RWPE1 (cell line): ENCODE measurements around the gene ADH4.
"Not testable (repeated sequence)": the region's sequence is repeated elsewhere in the genome, so short reads cannot be mapped to it uniquely, and the experiment has no call there.

Experiments used
- CTCF ChIA-PET: fragments of 350-600 bp; sonication (Branson Sonifier 250); formaldehyde crosslinking; extraction: SDS; loops from one replicate; lab custom pipeline; 2021; lab: Yijun Ruan, JAX
- POLR2A ChIA-PET: fragments of 400-600 bp; formaldehyde crosslinking; extraction: SDS; loops from one replicate; lab custom pipeline; 2020; ENCODE audit warnings: antibody characterized with exemption; ENCODE audit not compliant: low non-redundant PET; lab: Yijun Ruan, JAX
- DNase-seq: peaks from one replicate; pipeline ENCODE4 v3.0.0; 2012; ENCODE audit warnings: low spot score
- H3K27ac ChIP-seq: fragments of 450-650 bp; 2 replicates; pipeline ENCODE4 v1.5.1; 2017
- TF ChIP-seq, protein P1 (sequence below): fragments of 450-650 bp; conservative IDR thresholded peaks from 2 replicates; pipeline ENCODE4 v1.5.1; 2017; ENCODE audit warnings: low read depth, mild to moderate bottlenecking

The ADH4 gene

DNA sequence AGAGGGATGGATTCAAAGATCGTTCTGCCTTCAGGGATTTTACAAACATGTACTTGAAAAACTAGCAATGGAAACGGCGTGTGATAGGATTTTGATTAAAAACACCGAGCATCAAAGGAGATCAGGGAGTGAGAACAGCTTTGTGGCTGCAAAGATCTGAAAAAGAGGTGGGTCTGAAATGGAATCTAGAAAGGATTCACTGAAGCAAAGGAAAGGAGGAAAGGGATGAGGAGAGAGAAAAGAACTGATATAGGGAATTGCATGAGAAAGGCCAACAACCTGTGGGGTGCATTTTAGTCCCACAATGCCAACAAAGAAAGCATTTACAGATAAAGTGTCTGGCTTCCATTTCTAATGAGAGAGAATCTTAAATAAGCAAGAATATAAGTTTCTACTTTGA lies 23.1 kb downstream of the ADH4 start:
- TF ChIP-seq, protein P1, sequence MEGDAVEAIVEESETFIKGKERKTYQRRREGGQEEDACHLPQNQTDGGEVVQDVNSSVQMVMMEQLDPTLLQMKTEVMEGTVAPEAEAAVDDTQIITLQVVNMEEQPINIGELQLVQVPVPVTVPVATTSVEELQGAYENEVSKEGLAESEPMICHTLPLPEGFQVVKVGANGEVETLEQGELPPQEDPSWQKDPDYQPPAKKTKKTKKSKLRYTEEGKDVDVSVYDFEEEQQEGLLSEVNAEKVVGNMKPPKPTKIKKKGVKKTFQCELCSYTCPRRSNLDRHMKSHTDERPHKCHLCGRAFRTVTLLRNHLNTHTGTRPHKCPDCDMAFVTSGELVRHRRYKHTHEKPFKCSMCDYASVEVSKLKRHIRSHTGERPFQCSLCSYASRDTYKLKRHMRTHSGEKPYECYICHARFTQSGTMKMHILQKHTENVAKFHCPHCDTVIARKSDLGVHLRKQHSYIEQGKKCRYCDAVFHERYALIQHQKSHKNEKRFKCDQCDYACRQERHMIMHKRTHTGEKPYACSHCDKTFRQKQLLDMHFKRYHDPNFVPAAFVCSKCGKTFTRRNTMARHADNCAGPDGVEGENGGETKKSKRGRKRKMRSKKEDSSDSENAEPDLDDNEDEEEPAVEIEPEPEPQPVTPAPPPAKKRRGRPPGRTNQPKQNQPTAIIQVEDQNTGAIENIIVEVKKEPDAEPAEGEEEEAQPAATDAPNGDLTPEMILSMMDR: no peak
- ChIA-PET CTCF (interaction anchor here (0.6 kb wide), 1 partner anchor 604 kb away, joined by 3 read pairs; no protein-coding TSS in a partner anchor), POLR2A (no interaction called here)
- DNase-seq: no peak
- no peak overlapping the region for H3K27ac ChIP-seq

DNA sequence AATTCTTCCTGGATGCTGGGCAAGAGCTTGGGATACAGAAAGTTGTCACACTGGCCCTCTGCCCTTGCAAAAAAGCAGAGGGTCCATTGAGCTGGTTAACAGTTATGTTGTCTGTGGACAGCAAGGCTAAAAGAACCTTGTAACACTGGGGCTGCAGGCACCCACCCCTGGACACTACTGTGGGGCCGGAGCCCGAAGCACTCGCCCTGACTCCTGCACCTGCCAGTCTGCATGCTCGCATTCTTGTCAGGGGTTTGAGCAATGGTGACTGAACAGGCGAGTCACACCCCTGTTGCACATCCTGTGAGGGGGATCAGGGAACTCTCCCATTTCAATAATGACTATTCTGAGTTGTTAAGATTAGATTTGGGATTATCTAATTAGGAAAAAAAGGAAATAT lies 23.6 kb downstream of the ADH4 start:
- no peak overlapping the region for H3K27ac ChIP-seq
- POLR2A ChIA-PET: no interaction called here
- CTCF ChIA-PET: no interaction called here
- TF ChIP-seq, protein P1: no peak
- DNase-seq: no peak

DNA sequence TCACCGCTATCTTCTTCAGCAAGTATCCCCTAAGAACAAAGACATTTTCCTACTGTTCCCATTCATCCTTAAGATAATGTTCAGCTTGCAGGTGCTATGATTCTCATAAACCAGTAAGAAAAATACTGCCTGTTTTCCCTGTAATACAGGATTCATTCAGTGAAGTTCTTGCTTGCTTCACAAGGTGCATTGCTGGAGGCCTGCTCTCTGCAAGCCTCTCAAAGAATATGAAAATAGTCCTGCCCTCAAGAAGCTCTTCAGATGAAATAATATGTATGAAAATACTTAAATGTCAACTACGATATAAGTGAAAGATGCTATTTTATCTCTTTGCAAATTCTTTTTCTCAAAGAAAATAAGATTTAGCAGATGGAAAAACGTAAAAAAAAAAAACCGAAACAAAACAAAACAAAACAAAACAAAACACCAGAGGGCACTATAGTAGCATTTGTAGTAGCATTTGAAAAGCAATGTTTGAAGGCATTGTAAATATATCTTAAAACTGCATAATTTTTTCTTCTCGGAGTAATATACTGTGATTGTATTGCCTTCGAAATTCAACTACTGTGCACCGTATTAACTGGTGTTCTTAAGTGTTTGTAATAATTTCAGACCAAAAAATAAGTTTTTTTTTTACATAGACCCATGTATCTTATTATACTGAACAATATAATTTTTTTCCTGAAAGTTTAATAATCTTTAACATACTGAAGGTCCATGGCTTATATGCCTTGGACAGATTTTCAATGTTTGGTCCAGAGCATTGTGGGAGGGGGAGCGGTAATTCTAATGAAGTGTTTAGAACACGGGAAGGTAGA lies 26.0 kb downstream of the ADH4 start:
- POLR2A ChIA-PET: no interaction called here
- H3K27ac ChIP-seq: no peak overlapping the region
- TF ChIP-seq, protein P1: peak; percentile 49
- CTCF ChIA-PET: interaction anchor here (0.6 to 1.0 kb wide), 8 partner anchors 15 to 951 kb away, joined by 3 to 5 read pairs (median 3); no protein-coding TSS in a partner anchor
- DNase-seq: no peak

DNA sequence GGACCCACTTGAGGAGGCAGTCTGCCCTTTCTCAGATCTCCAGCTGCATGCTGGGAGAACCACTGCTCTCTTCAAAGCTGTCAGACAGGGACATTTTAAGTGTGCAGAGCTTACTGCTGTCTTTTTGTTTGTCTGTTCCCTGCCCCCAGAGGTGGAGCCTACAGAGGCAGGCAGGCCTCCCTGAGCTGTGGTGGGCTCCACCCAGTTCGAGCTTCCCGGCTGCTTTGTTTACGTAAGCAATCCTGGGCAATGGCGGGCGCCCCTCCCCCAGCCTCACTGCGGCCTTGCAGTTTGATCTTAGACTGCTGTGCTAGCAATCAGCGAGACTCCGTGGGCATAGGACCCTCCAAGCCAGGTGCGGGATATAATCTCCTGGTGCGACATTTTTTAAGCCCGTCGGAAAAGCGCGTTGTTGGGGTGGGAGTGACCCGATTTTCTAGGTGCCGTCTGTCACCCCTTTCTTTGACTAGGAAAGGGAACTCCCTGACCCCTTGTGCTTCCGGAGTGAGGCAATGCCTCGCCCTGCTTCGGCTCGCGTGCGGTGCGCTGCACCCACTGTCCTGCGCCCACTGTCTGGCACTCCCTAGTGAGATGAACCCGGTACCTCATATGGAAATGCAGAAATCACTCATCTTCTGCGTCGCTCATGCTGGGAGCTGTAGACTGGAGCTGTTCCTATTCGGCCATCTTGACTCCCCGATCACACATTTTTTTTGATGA lies 26.8 kb downstream of the ADH4 start:
- DNase-seq, POLR2A ChIA-PET, H3K27ac ChIP-seq: not testable (repeated sequence)
- CTCF ChIA-PET: interaction anchor here (0.6 to 1.0 kb wide), 9 partner anchors 14 to 952 kb away, joined by 3 to 5 read pairs (median 3); no protein-coding TSS in a partner anchor

DNA sequence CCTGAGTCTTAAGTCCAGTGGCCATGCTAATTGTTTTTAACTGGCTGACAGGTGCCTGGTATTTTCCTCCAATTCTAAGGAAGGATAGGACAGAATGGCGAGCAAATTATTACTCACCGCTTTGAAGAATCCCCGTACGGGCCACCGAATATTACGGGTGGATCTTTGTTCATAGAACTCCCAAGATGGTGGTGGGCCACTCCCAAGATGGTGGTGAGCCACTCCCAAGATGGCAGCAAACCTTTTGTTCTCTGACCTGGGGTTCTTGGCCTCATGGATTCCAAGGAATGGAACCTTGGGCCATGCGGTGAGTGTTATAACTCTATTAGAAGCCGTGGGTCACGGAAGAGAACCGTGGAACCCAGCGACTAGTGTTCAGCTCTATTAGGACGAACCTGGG lies 34.8 kb downstream of the ADH4 start:
- CTCF ChIA-PET, DNase-seq, POLR2A ChIA-PET, H3K27ac ChIP-seq: not testable (repeated sequence)

DNA sequence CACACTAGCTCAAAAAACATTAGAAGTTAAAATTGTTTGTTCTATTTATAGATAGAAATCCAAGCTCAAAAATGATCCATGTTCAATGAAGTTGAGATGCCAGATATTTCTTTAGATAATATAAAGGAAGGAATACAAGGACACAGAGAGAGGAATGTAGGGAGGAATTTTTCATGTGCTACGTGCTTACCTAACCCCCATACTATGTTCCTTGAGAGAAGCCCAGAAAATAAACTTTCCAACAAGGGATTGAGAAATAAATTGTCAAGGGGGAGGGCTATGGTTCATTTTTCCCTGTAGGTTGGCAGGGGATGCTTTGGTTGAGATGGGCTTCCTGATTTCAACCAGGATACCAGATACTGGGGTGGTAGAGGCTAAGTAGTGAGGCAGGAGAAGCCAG lies 39.9 kb downstream of the ADH4 start:
- POLR2A ChIA-PET: no interaction called here
- H3K27ac ChIP-seq: no peak overlapping the region
- TF ChIP-seq, protein P1: no peak
- CTCF ChIA-PET: interaction anchor here (0.6 to 1.1 kb wide), 2 partner anchors 112 to 358 kb away, joined by 3 read pairs; no protein-coding TSS in a partner anchor
- DNase-seq: no peak

DNA sequence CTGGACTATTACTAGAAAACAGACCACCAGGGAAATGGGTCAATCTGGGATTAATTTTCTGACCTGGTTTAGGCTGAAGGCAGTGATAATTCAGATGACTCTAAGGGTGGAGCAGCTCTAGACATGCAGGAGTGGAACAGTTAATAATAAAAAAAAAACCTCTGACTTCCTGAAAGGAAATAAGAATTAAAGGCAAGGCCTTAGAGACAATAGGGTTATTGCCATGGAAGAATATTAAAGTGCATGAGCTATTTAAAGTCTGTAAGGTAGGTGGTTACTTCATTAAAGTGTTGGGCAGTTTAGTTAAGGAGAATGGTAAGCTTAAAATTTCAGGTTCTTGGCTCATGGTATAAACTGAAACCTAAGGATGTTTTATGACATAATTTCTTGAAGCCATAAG lies 40.9 kb downstream of the ADH4 start:
- ChIA-PET POLR2A (no interaction called here), CTCF (interaction anchor here (0.6 to 1.0 kb wide), 5 partner anchors 15 to 713 kb away, joined by 3 to 4 read pairs (median 4); no protein-coding TSS in a partner anchor)
- no peak for DNase-seq
- TF ChIP-seq, protein P1: no peak
- no peak overlapping the region for H3K27ac ChIP-seq
